Ovary (tissue), 9 donors: Measurements from ENCODE around the gene SPATA31E1. TPM values are rescaled to one million over a fixed set of nuclear protein-coding genes. Genes with fewer than 3 reads are reported as not detected.

Experiments
- DNase-seq, 5 donors: peaks; one replicate each; pipeline ENCODE4 v3.0.0-alpha.2; 2019 to 2020
- H3K27ac ChIP-seq, 2 donors: fragments of 200-600 bp; one replicate each; pipeline versions ENCODE4 v1.5.1 to v1.8.0; 2019 to 2022
- H3K27me3 ChIP-seq: fragments of 200-600 bp; one replicate; pipeline ENCODE4 v1.8.0; 2022
- H3K36me3 ChIP-seq: fragments of 200-600 bp; sonication (generic); one replicate; pipeline ENCODE4 v1.5.1; 2019
- H3K4me1 ChIP-seq: one replicate; pipeline ENCODE4 v1.8.1; 2013; ENCODE audit warnings: mild to moderate bottlenecking, moderate library complexity; ENCODE audit not compliant: insufficient read depth
- H3K4me3 ChIP-seq: fragments of 200-600 bp; sonication (generic); one replicate; pipeline ENCODE4 v1.5.1; 2017
- H3K9me3 ChIP-seq, 2 donors: fragments of 200-600 bp in 1 of 2; sonication (generic) in 1 of 2; one replicate each; pipeline versions ENCODE4 v1.5.1 to v1.8.1; 2013 to 2019; ENCODE audit warnings: mild to moderate bottlenecking in 1 of 2, moderate library complexity in 1 of 2
- EP300 ChIP-seq: sonication (generic); formaldehyde crosslinking; IDR thresholded peaks from one replicate; pipeline ENCODE4 v1.6.1; 2017; ENCODE audit warnings: antibody characterized with exemption
- POLR2A ChIP-seq: fragments of 450-650 bp; IDR thresholded peaks from one replicate; pipeline ENCODE4 v1.6.1; 2017; ENCODE audit warnings: antibody characterized with exemption, mild to moderate bottlenecking, moderate library complexity
- WGBS, 3 donors: extraction: QIAGEN DNeasy Blood & Tissue Kit in 1 of 3; methylation state at CpG; one replicate each; pipeline versions ENCODE4 v1.1.5 to v1.1.7; 2013 to 2017; 5-methylcytosine and 5-hydroxymethylcytosine counted together
- intact Hi-C, 4 donors: fragments of 100-400 bp; cut with DNase I; formaldehyde crosslinking; loops; one replicate each; pipeline versions ENCODE4 v1.11.0 to v1.15.1; 2022 to 2023
- polyA plus RNA-seq, 2 donors: library from polyadenylated mRNA; stranded (reverse); fragments of 200-250 nt in 1 of 2; fragments of 350-450 nt in 1 of 2; fragmentation: Illumina TruSeq in 1 of 2; extraction: RNeasy Lipid Tissue Mini Kit (QIAGEN cat#74804) in 1 of 2; gene quantifications; one replicate each; pipeline ENCODE4 v1.2.3, GENCODE V29; 2013 to 2014
- total RNA-seq, 7 donors: library from RNA; depleted of rRNA in 2 of 7; stranded (reverse); fragments of >200 nt in 2 of 7; fragmentation: NEBNext Ultra II Directional in 3 of 7; extraction: Animal tissue kit (Norgen Biotek cat#: 25700) in 3 of 7; gene quantifications; one replicate each; pipeline versions ENCODE4 v1.1.0 to v1.2.4, GENCODE V29; 2016 to 2023
- TF ChIP-seq, protein P1 (sequence below), 3 donors: fragments of 450-650 bp in 2 of 3; fragments of 200-600 bp in 1 of 3; IDR thresholded peaks; one replicate each; pipeline versions ENCODE4 v1.5.1 to v1.8.0; 2016 to 2022; ENCODE audit warnings: antibody characterized with exemption in 3 of 3, mild to moderate bottlenecking in 1 of 3
- donor health status: DM: no; HTN: no; CAD: no; lungs with moderate emphysema.
- donor health status: DM: no; HTN: no; CAD: no.
- donor health status: Bipolar disorder and iron deficiency.
- donor health status: DM: yes; HTN: yes; CAD: no.
- donor health status: DM: no; HTN: no; CAD: no.
- donor health status: DM: yes; HTN: yes; CAD: no.

SPATA31E1 gene
- total and polyA plus RNA-seq, 9 donors: not detected

- Histone ChIP-seq H3K4me1 (no peaks in the 10 kb centered on the region), H3K27me3 (no peaks in the 10 kb centered on the region), H3K4me3 (no peak overlapping the region), H3K36me3 (no peaks in the 10 kb centered on the region), H3K9me3 (no peaks in the 10 kb centered on the region), H3K27ac (no peak overlapping the region)
- no peak for DNase-seq
- intact Hi-C loops: no loop called here
- TF ChIP-seq, protein P1, sequence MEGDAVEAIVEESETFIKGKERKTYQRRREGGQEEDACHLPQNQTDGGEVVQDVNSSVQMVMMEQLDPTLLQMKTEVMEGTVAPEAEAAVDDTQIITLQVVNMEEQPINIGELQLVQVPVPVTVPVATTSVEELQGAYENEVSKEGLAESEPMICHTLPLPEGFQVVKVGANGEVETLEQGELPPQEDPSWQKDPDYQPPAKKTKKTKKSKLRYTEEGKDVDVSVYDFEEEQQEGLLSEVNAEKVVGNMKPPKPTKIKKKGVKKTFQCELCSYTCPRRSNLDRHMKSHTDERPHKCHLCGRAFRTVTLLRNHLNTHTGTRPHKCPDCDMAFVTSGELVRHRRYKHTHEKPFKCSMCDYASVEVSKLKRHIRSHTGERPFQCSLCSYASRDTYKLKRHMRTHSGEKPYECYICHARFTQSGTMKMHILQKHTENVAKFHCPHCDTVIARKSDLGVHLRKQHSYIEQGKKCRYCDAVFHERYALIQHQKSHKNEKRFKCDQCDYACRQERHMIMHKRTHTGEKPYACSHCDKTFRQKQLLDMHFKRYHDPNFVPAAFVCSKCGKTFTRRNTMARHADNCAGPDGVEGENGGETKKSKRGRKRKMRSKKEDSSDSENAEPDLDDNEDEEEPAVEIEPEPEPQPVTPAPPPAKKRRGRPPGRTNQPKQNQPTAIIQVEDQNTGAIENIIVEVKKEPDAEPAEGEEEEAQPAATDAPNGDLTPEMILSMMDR (IDR thresholded peaks at IDR 0.05): no peak
- no peak for TF ChIP-seq POLR2A
- WGBS, 3 donors: 93 to 96% (median 96%) methylated on average over 1 of the region's 1 CpG
Measured at GRCh38 chr9:87878989-87879511, 3.6 kb upstream of the SPATA31E1 start.

DNA sequence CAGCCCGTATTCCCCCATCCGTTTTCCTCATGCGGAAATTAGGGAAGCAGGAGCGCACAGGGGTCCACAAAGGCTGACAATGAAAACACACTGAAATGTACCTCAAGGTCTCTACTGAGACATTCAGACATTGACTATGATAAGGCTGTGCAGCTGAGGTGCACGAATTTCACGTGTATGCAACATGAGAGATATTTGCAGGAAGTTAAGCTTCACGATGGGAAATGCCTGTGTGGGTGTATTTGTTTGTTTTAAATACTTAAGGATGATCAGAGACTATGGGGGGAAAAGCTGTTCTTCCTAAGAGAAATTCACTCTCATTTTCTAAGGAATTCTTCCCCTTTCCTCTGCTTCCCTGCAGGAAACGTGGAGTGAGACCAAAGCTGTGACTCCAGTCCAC is 2.6 kb upstream of the SPATA31E1 start:
- intact Hi-C loops: no loop called here
- H3K36me3 ChIP-seq: no peaks in the 10 kb centered on the region
- TF ChIP-seq EP300 (no peak), POLR2A (no peak)
- TF ChIP-seq, protein P1 (IDR thresholded peaks at IDR 0.05): no peak
- no peaks in the 10 kb centered on the region for H3K4me1 ChIP-seq
- 47 to 57% (median 48%) methylated on average over 8 of the region's 8 CpGs for WGBS, 3 donors
- no peak for DNase-seq
- no peaks in the 10 kb centered on the region for H3K27me3 ChIP-seq
- H3K27ac ChIP-seq: no peak overlapping the region
- no peak overlapping the region for H3K4me3 ChIP-seq
- H3K9me3 ChIP-seq: no peaks in the 10 kb centered on the region

DNA sequence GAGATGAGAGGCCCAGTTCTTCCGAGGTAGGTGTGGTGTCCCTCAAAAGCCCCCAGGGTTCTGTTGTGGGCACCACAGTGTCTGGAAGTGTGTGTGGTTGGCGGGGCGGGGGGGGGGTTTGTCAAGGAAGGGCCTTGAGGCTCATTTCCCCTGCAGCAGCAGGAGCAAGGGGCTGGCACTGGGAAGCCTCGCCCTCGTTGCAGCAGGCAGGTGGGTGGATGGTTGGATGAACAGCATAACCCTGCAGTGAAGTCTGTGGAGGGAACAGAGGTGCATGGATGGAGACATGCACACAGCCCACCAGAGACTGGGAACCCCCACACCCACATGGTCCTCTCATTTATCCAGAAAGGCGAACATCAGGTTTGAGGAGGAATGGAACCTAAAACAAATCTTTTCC is 2.0 kb upstream of the SPATA31E1 start:
- TF ChIP-seq, protein P1 (IDR thresholded peaks at IDR 0.05): no peak
- no peak for TF ChIP-seq POLR2A

GRCh38 chr9:87883274-87883673 is 597 bp downstream of the SPATA31E1 start:
- H3K27ac ChIP-seq: no peak overlapping the region
- H3K4me1 ChIP-seq: no peaks in the 10 kb centered on the region
- WGBS, 3 donors: 86 to 89% (median 87%) methylated on average over 6 of the region's 6 CpGs
- H3K9me3 ChIP-seq: no peaks in the 10 kb centered on the region
- H3K4me3 ChIP-seq: no peak overlapping the region
- TF ChIP-seq, protein P1 (IDR thresholded peaks at IDR 0.05): no peak
- no peak for TF ChIP-seq POLR2A
- TF ChIP-seq EP300: no peak
- no peaks in the 10 kb centered on the region for H3K27me3 ChIP-seq
- intact Hi-C loops: no loop called here
- H3K36me3 ChIP-seq: no peaks in the 10 kb centered on the region
- peak in 1 of 5 donors; percentile 2 for DNase-seq

More for the DNA sequence above, 2.0 kb upstream of the SPATA31E1 start:
- intact Hi-C loops: no loop called here
- no peaks in the 10 kb centered on the region for H3K27me3 ChIP-seq
- 84 to 91% (median 88%) methylated on average over 6 of the region's 6 CpGs for WGBS, 3 donors
- H3K4me1 ChIP-seq: no peaks in the 10 kb centered on the region
- H3K36me3 ChIP-seq: no peaks in the 10 kb centered on the region
- H3K27ac ChIP-seq: no peak overlapping the region
- no peaks in the 10 kb centered on the region for H3K9me3 ChIP-seq
- no peak for DNase-seq
- no peak overlapping the region for H3K4me3 ChIP-seq
